ENCODE results near the gene DNAH9. TPM values are rescaled to one million over a fixed set of nuclear protein-coding genes. Genes with fewer than 3 reads are reported as not detected.

Gene DNAH9
- polyA plus RNA-seq, 1 experiment, result not detected

GRCh38 chr17:11772031-11772430 is 173.8 kb downstream of the DNAH9 start:
- TF ChIP-seq, protein P1, sequence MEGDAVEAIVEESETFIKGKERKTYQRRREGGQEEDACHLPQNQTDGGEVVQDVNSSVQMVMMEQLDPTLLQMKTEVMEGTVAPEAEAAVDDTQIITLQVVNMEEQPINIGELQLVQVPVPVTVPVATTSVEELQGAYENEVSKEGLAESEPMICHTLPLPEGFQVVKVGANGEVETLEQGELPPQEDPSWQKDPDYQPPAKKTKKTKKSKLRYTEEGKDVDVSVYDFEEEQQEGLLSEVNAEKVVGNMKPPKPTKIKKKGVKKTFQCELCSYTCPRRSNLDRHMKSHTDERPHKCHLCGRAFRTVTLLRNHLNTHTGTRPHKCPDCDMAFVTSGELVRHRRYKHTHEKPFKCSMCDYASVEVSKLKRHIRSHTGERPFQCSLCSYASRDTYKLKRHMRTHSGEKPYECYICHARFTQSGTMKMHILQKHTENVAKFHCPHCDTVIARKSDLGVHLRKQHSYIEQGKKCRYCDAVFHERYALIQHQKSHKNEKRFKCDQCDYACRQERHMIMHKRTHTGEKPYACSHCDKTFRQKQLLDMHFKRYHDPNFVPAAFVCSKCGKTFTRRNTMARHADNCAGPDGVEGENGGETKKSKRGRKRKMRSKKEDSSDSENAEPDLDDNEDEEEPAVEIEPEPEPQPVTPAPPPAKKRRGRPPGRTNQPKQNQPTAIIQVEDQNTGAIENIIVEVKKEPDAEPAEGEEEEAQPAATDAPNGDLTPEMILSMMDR (IDR thresholded peaks at IDR 0.05; ENCODE audit: low read depth, low read length), result no peak
- DNase-seq (ENCODE audit: low read depth, low spot score), result no peak
- H3K27ac ChIP-seq (ENCODE audit: low read depth, low read length), result no peak overlapping the region
- H3K9me3 ChIP-seq (ENCODE audit: control insufficient read depth, insufficient read depth, low read length), result peaks cover 38% of the 10 kb centered on the region
- CTCF ChIA-PET, result no interaction called here
- POLR2A ChIA-PET, result no interaction called here
- no peak overlapping the region for H3K4me3 ChIP-seq (ENCODE audit: low read depth, low read length)
- H3K27me3 ChIP-seq (ENCODE audit: control insufficient read depth, insufficient read depth, low read length), result no peaks in the 10 kb centered on the region

DNA sequence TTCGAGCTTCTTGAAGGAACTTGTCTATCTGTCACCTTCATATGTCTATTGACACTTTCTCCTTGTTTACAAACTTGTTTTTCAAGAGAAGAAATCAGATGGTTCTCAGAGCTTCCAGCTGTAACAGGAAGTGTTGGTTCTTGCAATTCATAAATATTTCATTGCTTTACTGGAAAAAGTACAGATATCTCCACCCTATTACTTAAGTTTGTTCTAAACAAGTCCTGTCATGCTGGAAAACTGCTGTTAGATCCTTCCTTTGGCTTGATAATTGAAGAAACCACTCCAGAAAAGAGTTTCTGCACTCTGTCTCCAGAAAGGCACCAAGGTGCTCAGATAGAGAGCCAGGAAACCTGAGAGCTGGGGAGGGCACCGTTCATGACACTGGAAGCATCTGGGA is 181.6 kb downstream of the DNAH9 start:
- CTCF ChIA-PET, result no interaction called here
- H3K9me3 ChIP-seq (ENCODE audit: control insufficient read depth, insufficient read depth, low read length), result peaks cover 45% of the 10 kb centered on the region
- POLR2A ChIA-PET, result no interaction called here
- no peaks in the 10 kb centered on the region for H3K27me3 ChIP-seq (ENCODE audit: control insufficient read depth, insufficient read depth, low read length)
- H3K4me3 ChIP-seq (ENCODE audit: low read depth, low read length), result no peak overlapping the region
- TF ChIP-seq, protein P1 (IDR thresholded peaks at IDR 0.05; ENCODE audit: low read depth, low read length), result no peak
- DNase-seq (ENCODE audit: low read depth, low spot score), result no peak
- H3K27ac ChIP-seq (ENCODE audit: low read depth, low read length), result no peak overlapping the region

DNA sequence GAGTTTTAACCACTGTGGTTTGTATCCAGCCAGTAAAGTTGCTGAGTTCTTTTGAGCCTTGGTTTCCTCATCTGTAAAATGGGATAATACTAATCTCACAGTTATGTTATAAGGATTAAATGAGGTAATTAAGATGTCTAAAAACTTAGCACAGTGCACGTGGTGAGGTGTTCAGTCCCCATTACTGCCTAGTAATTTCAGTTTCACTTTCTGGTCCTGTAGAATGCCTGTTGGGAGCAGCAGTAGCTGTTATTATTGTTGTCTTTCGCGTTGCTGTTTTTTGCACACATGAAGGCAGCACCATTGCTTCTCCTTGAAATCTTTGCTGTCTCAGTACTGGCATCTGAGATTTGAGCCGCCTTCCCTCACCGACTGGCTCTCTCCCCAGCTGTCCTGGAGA is 182.4 kb downstream of the DNAH9 start:
- no peaks in the 10 kb centered on the region for H3K27me3 ChIP-seq (ENCODE audit: control insufficient read depth, insufficient read depth, low read length)
- CTCF ChIA-PET, result no interaction called here
- peaks cover 50% of the 10 kb centered on the region for H3K9me3 ChIP-seq (ENCODE audit: control insufficient read depth, insufficient read depth, low read length)
- H3K27ac ChIP-seq (ENCODE audit: low read depth, low read length), result no peak overlapping the region
- TF ChIP-seq, protein P1 (IDR thresholded peaks at IDR 0.05; ENCODE audit: low read depth, low read length), result no peak
- POLR2A ChIA-PET, result no interaction called here
- H3K4me3 ChIP-seq (ENCODE audit: low read depth, low read length), result no peak overlapping the region
- DNase-seq (ENCODE audit: low read depth, low spot score), result no peak

DNA sequence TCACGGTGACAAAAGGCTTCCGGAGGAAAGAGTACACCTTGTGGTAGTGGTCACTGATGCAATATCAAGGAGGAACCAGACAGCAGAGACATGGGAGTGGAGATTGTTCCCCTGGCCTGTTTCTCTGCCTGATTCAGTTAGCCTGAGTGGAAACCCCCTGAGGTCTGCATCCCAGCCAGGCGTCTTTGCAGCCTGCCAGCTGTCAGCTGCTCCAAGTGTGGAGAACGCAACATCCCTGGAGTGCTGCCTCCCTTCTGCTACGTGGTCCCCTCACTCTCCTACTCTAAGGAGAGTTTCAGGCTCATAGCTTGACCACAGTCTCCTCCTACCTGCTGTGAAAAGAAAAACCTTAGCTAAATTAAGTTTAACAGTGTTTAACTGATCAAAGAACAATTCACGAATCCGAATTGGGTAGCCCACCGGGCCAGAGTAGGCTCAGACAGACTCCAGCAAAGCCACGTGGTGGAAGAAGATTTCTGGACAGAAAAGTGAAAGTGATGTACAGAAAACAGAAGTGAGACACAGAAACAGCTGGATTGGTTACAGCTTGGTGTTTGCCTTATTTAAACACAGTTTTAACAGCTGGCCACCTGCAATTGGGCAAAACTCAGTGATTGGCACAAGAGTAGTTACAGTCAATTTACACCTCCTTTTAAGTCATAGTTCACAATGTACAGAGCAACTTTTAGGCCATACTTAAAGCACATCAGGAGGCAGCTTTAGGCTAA is 188.6 kb downstream of the DNAH9 start:
- TF ChIP-seq, protein P1 (IDR thresholded peaks at IDR 0.05; ENCODE audit: low read depth, low read length), result no peak
- H3K4me3 ChIP-seq (ENCODE audit: low read depth, low read length), result no peak overlapping the region
- no peak for DNase-seq (ENCODE audit: low read depth, low spot score)
- H3K9me3 ChIP-seq (ENCODE audit: control insufficient read depth, insufficient read depth, low read length), result peaks cover 33% of the 10 kb centered on the region
- CTCF ChIA-PET, result no interaction called here
- H3K27me3 ChIP-seq (ENCODE audit: control insufficient read depth, insufficient read depth, low read length), result no peaks in the 10 kb centered on the region
- H3K27ac ChIP-seq (ENCODE audit: low read depth, low read length), result no peak overlapping the region
- POLR2A ChIA-PET, result no interaction called here

DNA sequence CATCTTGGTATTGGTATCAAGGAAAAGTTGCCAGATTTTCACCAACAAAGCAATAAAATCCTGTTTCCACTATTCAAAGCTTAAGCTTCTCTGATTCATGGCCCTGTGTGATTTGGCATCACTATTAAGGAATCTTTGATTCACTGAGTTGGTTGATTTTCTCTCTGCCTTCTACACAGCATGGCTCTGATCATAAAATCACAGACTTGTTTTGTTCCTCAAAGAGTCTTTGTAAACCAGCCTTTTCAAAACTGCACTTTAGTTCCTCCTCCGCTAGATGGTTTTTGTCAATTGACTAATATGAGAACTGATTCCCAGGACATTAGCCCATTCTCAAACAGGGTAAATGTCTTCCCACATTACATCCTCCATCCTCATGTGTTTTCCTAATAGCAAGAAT is 197.6 kb downstream of the DNAH9 start:
- CTCF ChIA-PET, result no interaction called here
- TF ChIP-seq, protein P1 (IDR thresholded peaks at IDR 0.05; ENCODE audit: low read depth, low read length), result no peak
- POLR2A ChIA-PET, result no interaction called here
- H3K27me3 ChIP-seq (ENCODE audit: control insufficient read depth, insufficient read depth, low read length), result no peaks in the 10 kb centered on the region
- peaks cover 36% of the 10 kb centered on the region for H3K9me3 ChIP-seq (ENCODE audit: control insufficient read depth, insufficient read depth, low read length)
- no peak for DNase-seq (ENCODE audit: low read depth, low spot score)
- H3K27ac ChIP-seq (ENCODE audit: low read depth, low read length), result no peak overlapping the region
- H3K4me3 ChIP-seq (ENCODE audit: low read depth, low read length), result no peak overlapping the region
